ENCODE results near the gene TSPAN11.

- TF ChIP-seq POLR2A (IDR thresholded peaks at IDR 0.05; ENCODE audit: low read length) (no peak), GATA1 (IDR thresholded peaks at IDR 0.05; ENCODE audit: low read depth, low read length) (no peak)
Measured at GRCh38 chr12:31019976-31020375, 93.4 kb downstream of the TSPAN11 start.
